ENCODE results near the gene NDUFA6.

DNA sequence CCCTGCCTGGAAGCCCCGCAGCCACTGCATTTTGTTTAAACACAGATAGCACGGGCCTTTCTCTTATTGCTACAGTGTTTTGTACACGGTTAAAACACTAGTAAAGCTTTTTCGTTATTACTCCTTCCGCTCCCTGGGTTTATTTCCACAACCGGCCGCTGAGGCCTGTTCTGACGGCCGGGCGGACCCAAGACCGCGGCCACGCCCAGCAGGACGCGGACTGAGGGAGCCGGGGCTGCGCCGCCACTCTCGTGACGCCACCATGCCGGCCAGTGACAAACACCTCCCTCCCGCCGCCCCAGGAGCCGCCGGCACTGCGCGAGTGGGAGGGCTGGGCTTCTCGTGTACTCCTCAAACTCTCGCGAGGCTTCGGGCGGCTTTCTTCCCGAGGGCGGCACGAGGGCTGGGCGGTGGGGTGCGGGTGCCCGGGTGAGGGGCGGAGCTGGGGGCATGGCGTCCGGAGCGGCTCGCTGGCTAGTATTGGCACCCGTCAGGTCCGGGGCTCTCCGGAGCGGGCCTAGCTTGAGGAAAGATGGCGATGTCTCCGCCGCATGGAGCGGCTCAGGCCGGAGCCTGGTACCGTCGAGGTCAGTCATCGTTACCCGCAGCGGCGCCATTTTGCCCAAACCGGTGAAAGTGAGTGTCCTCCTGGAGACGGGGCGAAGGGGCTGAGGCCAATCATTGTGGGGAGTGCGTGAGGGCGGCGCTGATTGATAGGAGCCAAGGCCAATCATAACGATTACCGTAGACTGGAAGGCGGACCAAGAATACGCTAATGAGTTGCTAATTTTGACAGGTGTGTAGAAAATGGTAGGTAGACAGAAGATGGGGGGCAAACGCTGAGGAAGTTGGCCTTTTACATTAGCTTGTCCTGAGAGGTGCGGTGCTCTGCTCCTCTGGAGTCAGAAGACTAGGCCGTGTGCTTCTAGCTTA lies 11.0 kb downstream of the NDUFA6 start, which contains the start of gene SMDT1:
- TF ChIP-seq EZH2 (IDR thresholded peaks at IDR 0.05; ENCODE audit: insufficient read depth, poor library complexity, severe bottlenecking) (no peak), EZH2phosphoT487 (IDR thresholded peaks at IDR 0.05; ENCODE audit: insufficient read depth, low read depth) (no peak)

Measured in GM23248 (cell line).